Tibial nerve (tissue), 3 donors: Measurements from ENCODE around the gene IQGAP2.

Experiments used
- POLR2A ChIP-seq, 2 donors: fragments of 450-650 bp; IDR thresholded peaks; one replicate each; pipeline ENCODE4 v1.6.1; 2017; ENCODE audit warnings: antibody characterized with exemption in 2 of 2, mild to moderate bottlenecking in 2 of 2, moderate library complexity in 2 of 2
- TF ChIP-seq, protein P1 (sequence below), 5 experiments: fragments of 200-600 bp in 3 of 5; fragments of 450-650 bp in 2 of 5; sonication (generic) in 3 of 5; IDR thresholded peaks; one replicate each; pipeline ENCODE4 v1.5.1; 2016 to 2019; ENCODE audit warnings: antibody characterized with exemption in 5 of 5, mild to moderate bottlenecking in 3 of 5, moderate library complexity in 2 of 5

DNA sequence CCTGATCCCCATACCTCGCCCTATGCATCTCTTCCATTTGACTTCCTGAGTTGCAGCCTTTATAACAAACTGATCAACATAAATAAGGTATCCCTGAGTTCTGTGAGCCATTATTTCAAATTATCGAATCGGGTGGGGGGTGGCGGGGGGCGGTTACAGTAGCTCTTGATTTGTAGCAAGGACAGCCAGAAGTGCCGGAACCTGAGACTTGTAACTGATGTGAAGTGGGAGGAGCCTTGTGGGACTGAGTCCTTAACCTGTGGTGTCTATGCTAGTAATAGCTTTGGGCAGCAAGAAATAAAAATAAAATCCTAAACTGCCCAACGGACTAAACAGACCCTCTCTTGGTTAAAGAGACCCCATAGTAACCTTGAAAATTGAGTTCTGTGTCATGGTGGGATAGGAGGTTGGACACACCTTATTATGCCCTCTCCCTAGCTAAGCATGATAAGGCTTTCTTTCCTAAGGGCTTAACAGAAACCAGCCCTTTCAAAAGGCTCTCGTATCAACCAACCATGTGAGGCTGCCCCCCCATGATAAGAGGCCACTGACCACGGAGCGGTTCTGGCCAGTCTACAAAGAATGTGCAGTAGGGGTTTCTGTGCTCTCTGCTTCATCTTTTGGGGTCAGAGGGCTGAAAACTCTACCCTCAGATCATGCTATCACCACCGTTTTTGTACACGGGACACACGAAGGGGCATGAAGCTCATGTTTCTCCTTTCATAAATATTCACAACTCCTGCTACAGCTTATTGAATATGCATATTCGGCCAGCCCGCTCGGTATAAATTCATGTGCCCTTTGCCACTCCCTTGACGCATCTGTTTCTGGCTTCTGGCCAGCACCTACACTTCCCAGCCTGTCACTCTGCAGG lies 39.5 kb upstream of the IQGAP2 start:
- no peak for TF ChIP-seq POLR2A (IDR thresholded peaks at IDR 0.05)
- TF ChIP-seq, protein P1, sequence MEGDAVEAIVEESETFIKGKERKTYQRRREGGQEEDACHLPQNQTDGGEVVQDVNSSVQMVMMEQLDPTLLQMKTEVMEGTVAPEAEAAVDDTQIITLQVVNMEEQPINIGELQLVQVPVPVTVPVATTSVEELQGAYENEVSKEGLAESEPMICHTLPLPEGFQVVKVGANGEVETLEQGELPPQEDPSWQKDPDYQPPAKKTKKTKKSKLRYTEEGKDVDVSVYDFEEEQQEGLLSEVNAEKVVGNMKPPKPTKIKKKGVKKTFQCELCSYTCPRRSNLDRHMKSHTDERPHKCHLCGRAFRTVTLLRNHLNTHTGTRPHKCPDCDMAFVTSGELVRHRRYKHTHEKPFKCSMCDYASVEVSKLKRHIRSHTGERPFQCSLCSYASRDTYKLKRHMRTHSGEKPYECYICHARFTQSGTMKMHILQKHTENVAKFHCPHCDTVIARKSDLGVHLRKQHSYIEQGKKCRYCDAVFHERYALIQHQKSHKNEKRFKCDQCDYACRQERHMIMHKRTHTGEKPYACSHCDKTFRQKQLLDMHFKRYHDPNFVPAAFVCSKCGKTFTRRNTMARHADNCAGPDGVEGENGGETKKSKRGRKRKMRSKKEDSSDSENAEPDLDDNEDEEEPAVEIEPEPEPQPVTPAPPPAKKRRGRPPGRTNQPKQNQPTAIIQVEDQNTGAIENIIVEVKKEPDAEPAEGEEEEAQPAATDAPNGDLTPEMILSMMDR (IDR thresholded peaks at IDR 0.05): no peak
